MCF 10A (cell line): ENCODE results near the gene ADRB2. TPM values are rescaled to one million over a fixed set of nuclear protein-coding genes. Genes with fewer than 3 reads are reported as not detected.

Experiments
- BruUV-seq: library from RNA; stranded (reverse); fragments of 400-500 nt; replicated peaks from 2 replicates; lab custom pipeline; 2021; lab: Mats Ljungman, UMichigan
- CTCF ChIA-PET: fragments of 300-600 bp; sonication (Branson Sonifier 250); formaldehyde crosslinking; extraction: SDS; loops from one replicate; lab custom pipeline; 2021; ENCODE audit warnings: antibody characterized with exemption, inconsistent platforms; lab: Yijun Ruan, JAX
- POLR2A ChIA-PET: fragments of 300-600, 350-650 bp; sonication (Branson Sonifier 250); formaldehyde crosslinking; extraction: SDS; loops from one replicate; lab custom pipeline; 2020; ENCODE audit warnings: antibody characterized with exemption, inconsistent platforms; lab: Yijun Ruan, JAX
- DNase-seq: peaks from one replicate; pipeline ENCODE4 v3.0.0-alpha.2; 2018; ENCODE audit not compliant: unreplicated experiment
- H3K27ac Mint-ChIP-seq: one replicate; pipeline ENCODE4 v1.8.0; 2022; ENCODE audit warnings: mild to moderate bottlenecking, low read depth, mixed read lengths; ENCODE audit not compliant: unreplicated experiment
- H3K27me3 Mint-ChIP-seq: one replicate; pipeline ENCODE4 v1.8.0; 2022; ENCODE audit warnings: mixed read lengths; ENCODE audit not compliant: insufficient read depth, unreplicated experiment
- H3K36me3 Mint-ChIP-seq: one replicate; pipeline ENCODE4 v1.8.0; 2022; ENCODE audit warnings: mild to moderate bottlenecking, moderate library complexity, mixed read lengths; ENCODE audit not compliant: insufficient read depth, unreplicated experiment
- H3K4me1 Mint-ChIP-seq: one replicate; pipeline ENCODE4 v1.8.0; 2022; ENCODE audit warnings: mixed read lengths; ENCODE audit not compliant: insufficient read depth, unreplicated experiment
- H3K4me3 Mint-ChIP-seq: one replicate; pipeline ENCODE4 v1.8.0; 2022; ENCODE audit warnings: mild to moderate bottlenecking, moderate library complexity, mixed read lengths; ENCODE audit not compliant: unreplicated experiment
- H3K9me3 Mint-ChIP-seq: one replicate; pipeline ENCODE4 v1.8.0; 2022; ENCODE audit warnings: mixed read lengths; ENCODE audit not compliant: unreplicated experiment
- intact Hi-C: fragments of 100-400 bp; cut with micrococcal nuclease; formaldehyde crosslinking; loops from 2 replicates; pipeline ENCODE4 v1.14.1; 2022
- total RNA-seq: library from RNA; stranded (reverse); gene quantifications from 2 replicates; pipeline ENCODE4 v1.2.3, GENCODE V29; 2022
- TF ChIP-seq, protein P1 (sequence below): fragments of 200-600 bp; IDR thresholded peaks from one replicate; pipeline ENCODE4 v1.8.0; 2022; ENCODE audit warnings: antibody characterized with exemption, mild to moderate bottlenecking; ENCODE audit not compliant: unreplicated experiment

ADRB2 gene
- total RNA-seq, 1 experiment from 2014 or later = 9.5 TPM

DNA sequence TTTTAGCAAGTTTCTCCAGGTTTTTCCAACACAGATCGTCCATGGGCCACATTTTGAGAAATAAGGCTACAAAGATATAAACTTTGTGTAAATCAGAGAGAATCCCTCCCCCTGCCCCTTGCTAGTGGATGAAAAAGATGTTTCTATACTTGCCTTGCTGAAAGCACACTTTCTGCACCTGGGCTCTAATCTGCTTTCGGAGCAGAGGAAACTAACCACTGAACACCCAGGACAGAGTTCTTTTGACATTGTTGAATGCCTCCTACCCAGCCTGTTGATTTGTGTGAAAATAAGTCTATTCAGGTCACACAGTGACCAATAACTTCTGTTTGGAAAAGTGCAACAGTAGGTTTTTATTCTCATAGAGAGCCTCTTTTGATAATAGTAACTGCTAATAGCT is 7.5 kb downstream of the ADRB2 start:
- TF ChIP-seq, protein P1, sequence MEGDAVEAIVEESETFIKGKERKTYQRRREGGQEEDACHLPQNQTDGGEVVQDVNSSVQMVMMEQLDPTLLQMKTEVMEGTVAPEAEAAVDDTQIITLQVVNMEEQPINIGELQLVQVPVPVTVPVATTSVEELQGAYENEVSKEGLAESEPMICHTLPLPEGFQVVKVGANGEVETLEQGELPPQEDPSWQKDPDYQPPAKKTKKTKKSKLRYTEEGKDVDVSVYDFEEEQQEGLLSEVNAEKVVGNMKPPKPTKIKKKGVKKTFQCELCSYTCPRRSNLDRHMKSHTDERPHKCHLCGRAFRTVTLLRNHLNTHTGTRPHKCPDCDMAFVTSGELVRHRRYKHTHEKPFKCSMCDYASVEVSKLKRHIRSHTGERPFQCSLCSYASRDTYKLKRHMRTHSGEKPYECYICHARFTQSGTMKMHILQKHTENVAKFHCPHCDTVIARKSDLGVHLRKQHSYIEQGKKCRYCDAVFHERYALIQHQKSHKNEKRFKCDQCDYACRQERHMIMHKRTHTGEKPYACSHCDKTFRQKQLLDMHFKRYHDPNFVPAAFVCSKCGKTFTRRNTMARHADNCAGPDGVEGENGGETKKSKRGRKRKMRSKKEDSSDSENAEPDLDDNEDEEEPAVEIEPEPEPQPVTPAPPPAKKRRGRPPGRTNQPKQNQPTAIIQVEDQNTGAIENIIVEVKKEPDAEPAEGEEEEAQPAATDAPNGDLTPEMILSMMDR = no peak
- Mint-ChIP-seq H3K36me3 (peaks cover 24% of the 10 kb centered on the region), H3K4me1 (peaks cover 71% of the 10 kb centered on the region), H3K27ac (peak overlapping the region; percentile 43), H3K4me3 (no peak overlapping the region), H3K27me3 (no peaks in the 10 kb centered on the region), H3K9me3 (no peaks in the 10 kb centered on the region)
- ChIA-PET POLR2A (interaction anchor here (0.9 to 10.6 kb wide), 3 partner anchors 13 to 79 kb away, joined by 3 to 190 read pairs (median 3); no protein-coding TSS in a partner anchor), CTCF (interaction anchor here (1.1 to 7.6 kb wide), 3 partner anchors 123 to 201 kb away, joined by 4 to 50 read pairs (median 13); no protein-coding TSS in a partner anchor)
- intact Hi-C loops = no loop called here
- DNase-seq = no peak
- no TSS peak for BruUV-seq

DNA sequence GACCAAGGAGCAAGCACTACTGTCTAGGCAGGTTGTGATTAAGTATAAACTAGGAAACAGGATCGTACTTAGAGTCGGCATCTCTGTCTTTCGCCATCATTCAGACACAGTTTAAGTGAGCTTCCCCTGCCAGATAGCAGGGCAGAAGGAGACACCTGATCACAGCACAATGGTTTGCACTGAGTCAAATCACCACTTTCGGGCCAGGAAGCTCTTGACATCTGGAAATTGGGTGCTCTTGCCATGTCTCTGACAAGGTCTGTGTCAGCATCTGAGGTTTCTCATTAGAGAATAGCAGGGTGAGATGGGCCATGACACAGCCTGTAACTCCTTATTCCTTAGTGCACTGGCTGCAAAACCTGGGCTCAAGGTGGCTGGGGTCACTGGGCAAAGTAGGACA is 8.3 kb downstream of the ADRB2 start:
- Mint-ChIP-seq H3K36me3 (peaks cover 25% of the 10 kb centered on the region), H3K4me1 (peaks cover 66% of the 10 kb centered on the region), H3K27ac (peak overlapping the region; percentile 43), H3K9me3 (no peaks in the 10 kb centered on the region), H3K4me3 (no peak overlapping the region), H3K27me3 (no peaks in the 10 kb centered on the region)
- POLR2A ChIA-PET = interaction anchor here (0.9 to 1.0 kb wide), 2 partner anchors 12 to 46 kb away, joined by 3 read pairs; no protein-coding TSS in a partner anchor
- BruUV-seq = no TSS peak
- intact Hi-C loops = no loop called here
- CTCF ChIA-PET = interaction anchor here (0.6 to 3.1 kb wide), 3 partner anchors 123 to 257 kb away, joined by 3 to 13 read pairs (median 4); no protein-coding TSS in a partner anchor
- TF ChIP-seq, protein P1 = no peak
- DNase-seq = no peak

DNA sequence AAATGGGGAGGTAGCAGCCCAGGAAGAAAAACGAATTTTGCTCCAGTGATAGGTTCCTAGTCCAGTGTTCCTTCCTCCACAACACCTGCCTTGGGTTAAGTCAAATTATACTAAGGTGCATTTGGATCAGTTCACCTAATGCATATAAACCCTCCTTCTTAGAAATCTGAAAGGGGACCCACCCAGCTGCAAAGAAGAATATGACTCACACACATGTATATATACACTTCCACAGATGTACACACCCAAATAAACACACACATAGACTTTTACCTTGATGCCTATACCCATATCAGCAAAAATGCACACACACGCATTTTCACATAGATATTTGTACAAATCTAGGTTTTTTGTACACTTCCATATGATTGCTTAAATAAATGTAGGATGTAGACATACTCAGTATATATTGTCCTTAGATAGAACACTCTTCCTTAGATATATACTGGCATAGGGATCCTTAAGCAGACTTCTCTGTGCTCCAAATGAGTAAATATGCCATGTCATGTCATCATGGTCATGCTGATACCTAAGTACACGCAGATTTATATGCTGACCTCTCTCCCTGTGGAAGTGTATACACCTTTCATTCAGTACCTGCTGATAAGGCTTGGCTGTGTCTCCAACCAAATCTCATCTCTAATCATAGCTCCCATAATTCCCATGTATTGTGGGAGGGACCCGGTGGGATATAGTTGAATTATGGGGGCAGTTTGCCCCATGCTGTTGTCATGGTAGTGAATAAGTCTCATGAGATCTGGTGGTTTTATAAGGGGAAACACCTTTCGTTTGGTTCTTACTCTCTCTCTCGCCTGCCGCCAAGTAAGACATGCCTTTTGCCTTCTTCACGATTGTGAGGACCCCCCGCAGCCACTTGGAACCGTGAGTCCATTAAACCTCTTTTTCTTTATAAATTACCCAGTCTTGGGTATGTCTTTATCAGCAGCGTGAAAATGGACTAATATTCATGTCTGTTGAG is 10.2 kb downstream of the ADRB2 start:
- Mint-ChIP-seq H3K36me3 (peaks cover 15% of the 10 kb centered on the region), H3K27me3 (no peaks in the 10 kb centered on the region), H3K4me3 (no peak overlapping the region), H3K9me3 (no peaks in the 10 kb centered on the region), H3K4me1 (peaks cover 59% of the 10 kb centered on the region), H3K27ac (peak overlapping the region; percentile 43)
- intact Hi-C loops = no loop called here
- no peak for DNase-seq
- POLR2A ChIA-PET = interaction anchor here (0.8 to 1.5 kb wide), 5 partner anchors 8 to 141 kb away, joined by 3 to 7 read pairs (median 3); partner anchors contain the start of gene ADRB2
- TF ChIP-seq, protein P1 = no peak
- BruUV-seq = no TSS peak
- CTCF ChIA-PET = interaction anchor here (0.7 to 3.0 kb wide), 5 partner anchors 8 to 199 kb away, joined by 4 to 16 read pairs (median 7); no protein-coding TSS in a partner anchor

DNA sequence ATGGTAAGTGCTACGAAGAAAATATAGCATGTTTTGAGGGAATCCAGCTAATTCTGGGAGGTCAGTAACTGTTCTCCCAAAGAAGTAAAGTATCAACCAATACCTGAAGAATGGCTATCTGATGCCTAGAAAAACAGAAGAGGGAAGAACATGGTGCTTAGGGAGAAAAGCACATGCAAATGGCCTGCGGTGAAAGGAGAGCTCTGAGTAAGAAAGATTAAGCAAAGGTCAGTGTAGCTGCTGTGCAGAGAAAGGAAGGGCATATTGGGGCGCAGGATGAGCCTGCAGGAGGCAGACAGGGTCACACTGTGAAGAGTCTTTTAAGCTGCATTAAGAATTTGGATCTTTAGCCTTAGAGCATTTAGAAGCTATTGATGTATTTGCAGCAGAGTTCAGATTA is 11.0 kb downstream of the ADRB2 start:
- CTCF ChIA-PET = interaction anchor here (0.7 to 3.0 kb wide), 9 partner anchors 9 to 198 kb away, joined by 3 to 16 read pairs (median 5); no protein-coding TSS in a partner anchor

More for the DNA sequence above, 11.0 kb downstream of the ADRB2 start:
- Mint-ChIP-seq H3K27ac (no peak overlapping the region), H3K36me3 (peaks cover 12% of the 10 kb centered on the region), H3K27me3 (no peaks in the 10 kb centered on the region), H3K4me3 (no peak overlapping the region), H3K9me3 (no peaks in the 10 kb centered on the region), H3K4me1 (peaks cover 57% of the 10 kb centered on the region)
- POLR2A ChIA-PET = interaction anchor here (0.8 to 1.5 kb wide), 5 partner anchors 9 to 140 kb away, joined by 3 to 7 read pairs (median 3); partner anchors contain the start of gene ADRB2
- intact Hi-C loops = no loop called here
- DNase-seq = no peak
- TF ChIP-seq, protein P1 = no peak
- no TSS peak for BruUV-seq
